Hematopoietic multipotent progenitor cell treated with erythropoietin and hydrocortisone succinate and interleukin-3 and kit ligand, for 4 days (in vitro differentiated cells): ENCODE measurements around the gene SDF4.

ENCODE experiments used
- DNase-seq: peaks from one replicate; pipeline ENCODE4 v3.0.0-alpha.2; 2015

The SDF4 gene

GRCh38 chr1:1175221-1176062, 56.4 kb downstream of the SDF4 start:
- DNase-seq, result no peak

GRCh38 chr1:1173793-1174415, 57.9 kb downstream of the SDF4 start, which contains the start of gene TTLL10:
Gene TTLL10, plus strand, starts transcription at chr1:1173880. Its CDS starts 5,336 bp downstream, at chr1:1179216.
- DNase-seq, result no peak

GRCh38 chr1:1173061-1173792, 58.6 kb downstream of the SDF4 start:
- DNase-seq, result no peak

- DNase-seq, result no peak
Measured at GRCh38 chr1:1171546-1172340, 60.1 kb downstream of the SDF4 start.

- no peak for DNase-seq
Measured at GRCh38 chr1:1171161-1171545, 60.6 kb downstream of the SDF4 start.

- DNase-seq, result no peak
Measured at GRCh38 chr1:1170215-1171091, 61.3 kb downstream of the SDF4 start.

GRCh38 chr1:1169429-1170214, 62.2 kb downstream of the SDF4 start:
- no peak for DNase-seq

- no peak for DNase-seq
Measured at GRCh38 chr1:1168451-1169411, 63.1 kb downstream of the SDF4 start.

GRCh38 chr1:1167841-1168450, 63.9 kb downstream of the SDF4 start:
- DNase-seq, result no peak

- no peak for DNase-seq
Measured at GRCh38 chr1:1167398-1167821, 64.4 kb downstream of the SDF4 start.
